ENCODE data around the gene SMYD3. TPM values are rescaled to one million over a fixed set of nuclear protein-coding genes. Genes with fewer than 3 reads are reported as not detected.

Gene SMYD3
- total RNA-seq, 1 donor from 2014 or later = 29.3 TPM

DNA sequence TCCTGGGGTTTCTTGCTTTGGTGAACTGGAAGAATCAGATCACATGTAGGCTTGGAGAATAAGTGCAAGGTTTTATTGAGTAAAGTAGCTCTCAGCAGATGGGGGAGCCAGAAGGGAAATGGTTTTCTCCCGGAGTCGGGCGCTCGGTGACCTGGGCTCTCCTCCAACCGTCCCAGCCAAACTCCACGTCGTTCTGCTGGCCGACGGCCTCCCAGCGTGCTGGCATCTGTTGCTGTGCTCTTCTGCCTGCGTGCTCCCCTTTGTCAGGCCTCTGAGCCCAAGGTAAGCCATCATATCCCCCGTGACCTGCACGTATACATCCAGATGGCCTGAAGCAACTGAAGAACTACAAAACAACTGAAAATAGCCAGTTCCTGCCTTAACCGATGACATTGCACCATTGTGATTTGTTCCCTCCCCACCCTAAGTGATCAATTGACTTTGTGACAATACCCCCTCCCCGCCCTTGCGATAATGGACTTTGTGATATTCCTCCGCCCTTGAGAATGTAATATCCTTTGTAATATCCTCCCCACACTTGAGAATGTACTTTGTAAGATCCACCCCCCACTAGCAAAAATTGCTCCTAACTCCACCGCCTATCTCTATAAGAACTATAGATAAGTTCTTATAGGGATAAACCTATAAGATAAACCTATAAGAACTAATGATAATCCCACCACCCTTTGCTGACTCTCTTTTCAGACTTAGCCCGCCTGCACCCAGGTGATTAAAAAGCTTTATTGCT is 88.3 kb downstream of the SMYD3 start:
- no peaks in the 10 kb centered on the region for H3K27me3 Mint-ChIP-seq (ENCODE audit: low read depth)
- H3K4me3 Mint-ChIP-seq (ENCODE audit: unreplicated experiment) = no peak overlapping the region
- no peak for DNase-seq (ENCODE audit: low spot score)
- peaks cover 2% of the 10 kb centered on the region for H3K36me3 Mint-ChIP-seq (ENCODE audit: low read depth)
- peaks cover 10% of the 10 kb centered on the region for H3K4me1 Mint-ChIP-seq (ENCODE audit: low read depth)
- TF ChIP-seq, protein P1, sequence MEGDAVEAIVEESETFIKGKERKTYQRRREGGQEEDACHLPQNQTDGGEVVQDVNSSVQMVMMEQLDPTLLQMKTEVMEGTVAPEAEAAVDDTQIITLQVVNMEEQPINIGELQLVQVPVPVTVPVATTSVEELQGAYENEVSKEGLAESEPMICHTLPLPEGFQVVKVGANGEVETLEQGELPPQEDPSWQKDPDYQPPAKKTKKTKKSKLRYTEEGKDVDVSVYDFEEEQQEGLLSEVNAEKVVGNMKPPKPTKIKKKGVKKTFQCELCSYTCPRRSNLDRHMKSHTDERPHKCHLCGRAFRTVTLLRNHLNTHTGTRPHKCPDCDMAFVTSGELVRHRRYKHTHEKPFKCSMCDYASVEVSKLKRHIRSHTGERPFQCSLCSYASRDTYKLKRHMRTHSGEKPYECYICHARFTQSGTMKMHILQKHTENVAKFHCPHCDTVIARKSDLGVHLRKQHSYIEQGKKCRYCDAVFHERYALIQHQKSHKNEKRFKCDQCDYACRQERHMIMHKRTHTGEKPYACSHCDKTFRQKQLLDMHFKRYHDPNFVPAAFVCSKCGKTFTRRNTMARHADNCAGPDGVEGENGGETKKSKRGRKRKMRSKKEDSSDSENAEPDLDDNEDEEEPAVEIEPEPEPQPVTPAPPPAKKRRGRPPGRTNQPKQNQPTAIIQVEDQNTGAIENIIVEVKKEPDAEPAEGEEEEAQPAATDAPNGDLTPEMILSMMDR (IDR thresholded peaks at IDR 0.05) = no peak
- peaks cover 9% of the 10 kb centered on the region for H3K9me3 Mint-ChIP-seq (ENCODE audit: low read depth)
- no peak overlapping the region for H3K27ac Mint-ChIP-seq (ENCODE audit: unreplicated experiment)

DNA sequence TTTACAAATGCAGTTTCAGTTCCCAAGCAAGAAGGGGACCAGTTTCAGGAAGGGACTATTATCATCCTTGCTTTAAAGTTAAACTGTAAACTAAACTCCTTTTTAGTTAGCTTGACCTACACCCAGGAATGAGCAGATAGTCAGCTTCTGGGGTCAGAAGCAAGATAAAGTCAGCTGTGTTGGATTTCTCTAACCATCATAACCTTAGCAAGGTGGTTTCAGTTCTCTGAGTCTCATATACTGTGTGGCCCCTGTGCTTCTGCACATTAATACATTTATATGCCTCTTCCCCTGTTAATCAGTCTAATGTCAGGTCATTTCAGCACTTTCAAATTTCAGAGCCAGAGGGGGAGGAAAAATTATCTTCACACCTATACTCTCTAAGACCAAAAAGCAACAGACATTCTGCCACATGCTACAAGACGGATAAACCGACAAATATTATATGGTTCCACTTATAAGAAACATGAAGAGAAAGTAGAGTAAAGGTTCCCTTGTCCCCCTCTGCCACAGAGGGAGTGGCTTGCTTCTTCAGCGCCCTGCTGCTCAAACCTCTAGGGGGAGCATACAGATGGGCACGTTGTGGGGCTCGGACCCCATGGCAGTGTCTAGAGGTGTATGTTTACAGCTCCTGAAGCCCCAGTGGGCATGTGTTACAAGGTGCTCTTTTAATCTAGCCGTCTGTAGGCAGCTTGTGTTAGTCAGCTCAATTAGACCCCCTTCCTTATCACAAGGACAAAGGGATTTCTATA is 89.1 kb downstream of the SMYD3 start:
- Mint-ChIP-seq H3K9me3 (ENCODE audit: low read depth) (peaks cover 9% of the 10 kb centered on the region), H3K36me3 (ENCODE audit: low read depth) (peaks cover 2% of the 10 kb centered on the region), H3K27me3 (ENCODE audit: low read depth) (no peaks in the 10 kb centered on the region), H3K4me1 (ENCODE audit: low read depth) (peaks cover 10% of the 10 kb centered on the region), H3K4me3 (ENCODE audit: unreplicated experiment) (no peak overlapping the region), H3K27ac (ENCODE audit: unreplicated experiment) (no peak overlapping the region)
- no peak for DNase-seq (ENCODE audit: low spot score)
- TF ChIP-seq, protein P1 (IDR thresholded peaks at IDR 0.05) = no peak

DNA sequence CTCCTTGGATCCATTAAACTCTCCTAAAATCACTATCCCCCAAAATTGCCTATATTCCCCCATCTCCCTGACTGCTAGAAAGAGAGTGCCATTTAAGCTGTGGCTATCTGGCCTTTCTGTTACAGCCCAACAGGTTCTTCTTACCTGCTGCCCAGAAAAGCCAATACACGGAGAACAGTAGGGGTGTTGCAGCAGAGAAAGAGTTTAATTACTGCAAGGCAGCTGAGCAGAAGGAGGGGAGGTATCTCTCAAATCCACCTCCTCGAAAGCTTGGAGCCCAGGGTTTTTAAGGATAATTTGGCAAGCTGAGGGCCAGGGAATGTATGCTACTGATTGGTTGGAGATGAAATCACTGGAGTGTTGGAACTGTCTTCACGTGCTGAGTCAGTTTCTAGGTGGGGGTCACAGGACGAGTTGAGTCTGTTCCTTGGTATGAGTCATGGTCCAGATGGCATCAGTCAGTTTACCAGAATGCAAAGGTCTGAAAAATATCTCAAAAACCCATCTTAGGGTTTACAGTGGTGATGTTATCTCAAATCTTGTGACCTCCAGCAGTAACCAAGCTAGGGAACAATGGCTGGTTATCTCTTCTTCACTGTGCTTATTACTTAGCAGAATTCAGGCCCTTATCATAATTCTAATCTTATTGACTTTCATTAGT is 89.8 kb downstream of the SMYD3 start:
- no peak for DNase-seq (ENCODE audit: low spot score)
- no peaks in the 10 kb centered on the region for H3K27me3 Mint-ChIP-seq (ENCODE audit: low read depth)
- H3K27ac Mint-ChIP-seq (ENCODE audit: unreplicated experiment) = no peak overlapping the region
- peaks cover 9% of the 10 kb centered on the region for H3K9me3 Mint-ChIP-seq (ENCODE audit: low read depth)
- TF ChIP-seq, protein P1 (IDR thresholded peaks at IDR 0.05) = no peak
- H3K4me3 Mint-ChIP-seq (ENCODE audit: unreplicated experiment) = no peak overlapping the region
- H3K4me1 Mint-ChIP-seq (ENCODE audit: low read depth) = peaks cover 10% of the 10 kb centered on the region
- peaks cover 2% of the 10 kb centered on the region for H3K36me3 Mint-ChIP-seq (ENCODE audit: low read depth)

DNA sequence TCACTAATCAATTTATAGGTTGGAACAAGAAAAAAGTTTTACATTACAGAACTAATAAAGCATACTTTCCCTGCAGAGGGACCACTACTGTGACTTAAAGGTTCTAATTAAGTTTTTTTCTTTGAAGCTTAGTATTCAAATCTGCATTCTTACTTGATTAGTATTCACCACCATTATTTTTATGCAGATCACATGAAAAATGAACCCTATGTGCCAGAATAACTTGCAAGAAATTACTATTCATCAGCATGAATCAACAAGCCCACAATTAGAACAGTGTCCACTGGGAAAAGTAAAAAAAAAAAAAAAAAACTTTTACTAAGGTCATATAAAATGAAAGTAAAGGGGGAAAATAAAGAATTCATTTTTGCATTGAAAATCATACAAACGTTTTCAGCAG is 90.8 kb downstream of the SMYD3 start:
- Mint-ChIP-seq H3K4me1 (ENCODE audit: low read depth) (peaks cover 10% of the 10 kb centered on the region), H3K27ac (ENCODE audit: unreplicated experiment) (no peak overlapping the region), H3K4me3 (ENCODE audit: unreplicated experiment) (no peak overlapping the region), H3K9me3 (ENCODE audit: low read depth) (peaks cover 13% of the 10 kb centered on the region), H3K27me3 (ENCODE audit: low read depth) (no peaks in the 10 kb centered on the region), H3K36me3 (ENCODE audit: low read depth) (peaks cover 2% of the 10 kb centered on the region)
- TF ChIP-seq, protein P1 (IDR thresholded peaks at IDR 0.05) = no peak
- DNase-seq (ENCODE audit: low spot score) = no peak

DNA sequence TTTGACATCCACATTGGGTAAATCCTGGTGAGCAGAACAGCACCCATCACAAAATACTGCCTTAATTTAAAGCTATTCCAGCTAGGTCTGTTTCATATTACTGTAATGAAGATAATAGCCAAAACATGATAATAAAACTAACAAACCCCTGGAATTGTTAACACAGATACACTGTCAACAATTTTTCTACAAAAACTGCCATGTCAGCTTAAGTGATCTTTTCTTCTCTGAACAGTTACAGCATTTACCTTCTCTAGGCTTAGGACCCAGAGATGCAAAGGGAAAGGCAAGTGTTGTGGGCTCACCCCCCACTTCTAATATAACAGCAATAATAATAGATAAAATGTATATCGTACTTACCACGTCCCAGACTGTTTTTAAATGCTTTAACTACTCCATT is 92.1 kb downstream of the SMYD3 start:
- Mint-ChIP-seq H3K4me1 (ENCODE audit: low read depth) (peaks cover 10% of the 10 kb centered on the region), H3K27ac (ENCODE audit: unreplicated experiment) (no peak overlapping the region), H3K36me3 (ENCODE audit: low read depth) (peaks cover 2% of the 10 kb centered on the region), H3K27me3 (ENCODE audit: low read depth) (no peaks in the 10 kb centered on the region), H3K4me3 (ENCODE audit: unreplicated experiment) (no peak overlapping the region), H3K9me3 (ENCODE audit: low read depth) (peaks cover 15% of the 10 kb centered on the region)
- TF ChIP-seq, protein P1 (IDR thresholded peaks at IDR 0.05) = no peak
- no peak for DNase-seq (ENCODE audit: low spot score)
